BJ (cell line): Measurements from ENCODE around the gene FKBP8. TPM values are rescaled to one million over a fixed set of nuclear protein-coding genes. Genes with fewer than 3 reads are reported as not detected.

ENCODE experiments used
- CTCF ChIA-PET: fragments of 350-600 bp; formaldehyde crosslinking; extraction: SDS; loops from one replicate; lab custom pipeline; 2021; ENCODE audit warnings: antibody characterized with exemption, inconsistent platforms; lab: Yijun Ruan, JAX
- POLR2A ChIA-PET: fragments of 300-600 bp; sonication (Branson Sonifier 250); formaldehyde crosslinking; extraction: SDS; loops from one replicate; lab custom pipeline; 2021; ENCODE audit warnings: antibody characterized with exemption; lab: Charles Lee
- DNase-seq: peaks from one replicate; pipeline ENCODE4 v3.0.0-alpha.2; 2011; ENCODE audit warnings: low read depth
- H3K27me3 ChIP-seq: 2 replicates; pipeline ENCODE4 v1.6.0; 2011; ENCODE audit warnings: low read length; ENCODE audit not compliant: control insufficient read depth, insufficient read depth
- H3K36me3 ChIP-seq: 2 replicates; pipeline ENCODE4 v1.5.1; 2011; ENCODE audit warnings: low read length; ENCODE audit not compliant: control insufficient read depth, insufficient read depth
- H3K4me3 ChIP-seq: 2 replicates; pipeline ENCODE4 v1.5.1; 2011; ENCODE audit warnings: low read depth, mild to moderate bottlenecking, control low read depth, low read length
- CTCF ChIP-seq: IDR thresholded peaks from 2 replicates; pipeline ENCODE4 v1.5.1; 2011; ENCODE audit warnings: low read depth, mild to moderate bottlenecking, control low read depth, inconsistent platforms, low read length, moderate library complexity; ENCODE audit not compliant: insufficient read depth
- polyA plus RNA-seq: library from polyadenylated mRNA; depleted of rRNA; stranded (reverse); fragments of >200 nt; gene quantifications from 2 replicates; pipeline ENCODE4 v1.2.3, GENCODE V29; 2011

The FKBP8 gene
- polyA plus RNA-seq, 1 experiment: 280 TPM

GRCh38 chr19:18502246-18502637 lies 41.1 kb downstream of the FKBP8 start:
- no peaks in the 10 kb centered on the region for H3K27me3 ChIP-seq
- TF ChIP-seq CTCF: no peak
- H3K4me3 ChIP-seq: no peak overlapping the region
- no peak for DNase-seq
- ChIA-PET CTCF (interaction anchor here (0.6 to 2.5 kb wide), 5 partner anchors 13 to 32 kb away, joined by 3 to 8 read pairs (median 3); no protein-coding TSS in a partner anchor), POLR2A (no interaction called here)
- no peaks in the 10 kb centered on the region for H3K36me3 ChIP-seq

DNA sequence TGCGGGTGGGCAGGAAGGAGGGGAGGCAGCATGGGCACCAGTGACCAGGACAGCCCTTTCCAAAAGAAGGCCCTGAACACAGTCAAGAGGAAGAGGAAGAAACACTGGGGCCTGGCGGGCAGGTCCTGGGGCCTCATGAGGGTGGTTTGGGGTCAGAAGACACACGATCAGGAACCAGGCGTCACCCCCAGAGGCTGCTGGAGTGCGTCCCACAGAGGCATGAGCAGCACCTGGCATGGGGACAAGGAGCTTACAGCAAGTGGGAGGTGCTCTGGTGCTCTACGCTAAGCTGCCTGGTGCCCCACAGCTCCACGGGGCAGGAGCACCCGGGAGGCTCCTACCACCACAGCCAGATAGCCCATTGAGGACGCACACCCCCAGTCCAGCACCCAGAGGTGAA lies 41.5 kb downstream of the FKBP8 start:
- Histone ChIP-seq H3K4me3 (no peak overlapping the region), H3K27me3 (no peaks in the 10 kb centered on the region), H3K36me3 (no peaks in the 10 kb centered on the region)
- no peak for TF ChIP-seq CTCF
- ChIA-PET CTCF (interaction anchor here (0.6 to 2.5 kb wide), 4 partner anchors 13 to 15 kb away, joined by 3 to 8 read pairs (median 3); no protein-coding TSS in a partner anchor), POLR2A (no interaction called here)
- no peak for DNase-seq

- CTCF ChIA-PET: interaction anchor here (1.2 to 2.5 kb wide), 2 partner anchors 15 kb away, joined by 3 to 8 read pairs; no protein-coding TSS in a partner anchor
- POLR2A ChIA-PET: no interaction called here
- no peaks in the 10 kb centered on the region for H3K27me3 ChIP-seq
- H3K4me3 ChIP-seq: no peak overlapping the region
- H3K36me3 ChIP-seq: no peaks in the 10 kb centered on the region
- TF ChIP-seq CTCF: no peak
- DNase-seq: no peak
Measured at GRCh38 chr19:18501351-18501750, 42.0 kb downstream of the FKBP8 start.

DNA sequence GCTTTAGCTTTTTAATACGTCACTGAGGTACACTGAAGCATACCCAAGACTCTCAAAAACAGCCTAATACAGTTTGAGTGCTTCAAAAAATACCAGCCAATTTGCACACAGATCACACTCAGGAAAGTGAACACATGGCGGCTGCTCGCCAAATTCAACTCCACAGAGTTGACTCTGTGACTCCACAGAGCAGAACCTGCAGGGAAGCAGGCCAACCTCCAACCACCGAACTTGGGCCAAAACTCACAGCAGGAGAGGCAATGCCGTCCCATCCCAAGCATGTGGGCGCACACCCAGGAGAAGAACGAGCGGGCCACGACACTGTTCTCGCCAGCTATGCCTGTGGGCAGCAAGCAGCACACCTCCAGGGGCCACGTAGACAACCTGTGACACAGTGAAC lies 42.6 kb downstream of the FKBP8 start:
- no peak for TF ChIP-seq CTCF
- CTCF ChIA-PET: interaction anchor here (0.8 kb wide), 1 partner anchor 89 kb away, joined by 3 read pairs; no protein-coding TSS in a partner anchor
- Histone ChIP-seq H3K27me3 (no peaks in the 10 kb centered on the region), H3K36me3 (no peaks in the 10 kb centered on the region), H3K4me3 (no peak overlapping the region)
- POLR2A ChIA-PET: no interaction called here
- DNase-seq: no peak

DNA sequence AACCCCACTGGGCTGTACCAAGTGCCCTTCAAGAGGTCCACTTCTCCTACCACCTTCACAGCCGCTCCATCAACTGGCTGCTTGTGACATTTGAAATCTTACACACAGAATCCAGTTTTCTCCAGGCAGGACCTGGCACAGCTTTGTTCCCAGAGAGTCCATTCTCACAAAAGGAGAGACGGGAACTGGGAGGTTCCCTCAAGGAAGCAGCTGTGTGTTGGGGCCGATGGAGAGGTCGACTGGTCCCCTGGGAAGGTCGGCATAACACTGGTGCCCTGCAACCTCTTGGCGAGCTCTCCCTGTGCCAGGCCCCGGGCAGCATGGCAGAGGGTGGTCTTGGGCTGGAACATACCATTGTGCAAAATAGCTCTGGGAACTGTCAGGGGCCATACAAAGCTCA lies 43.0 kb downstream of the FKBP8 start:
- CTCF ChIA-PET: interaction anchor here (0.8 kb wide), 1 partner anchor 89 kb away, joined by 3 read pairs; no protein-coding TSS in a partner anchor

More for the DNA sequence above, 43.0 kb downstream of the FKBP8 start:
- Histone ChIP-seq H3K36me3 (no peaks in the 10 kb centered on the region; the same call in 1 of the 2 replicates), H3K27me3 (no peaks in the 10 kb centered on the region), H3K4me3 (no peak overlapping the region)
- POLR2A ChIA-PET: no interaction called here
- DNase-seq: no peak
- no peak for TF ChIP-seq CTCF
